ENCODE data around the gene PIGQ.

The PIGQ gene

DNA sequence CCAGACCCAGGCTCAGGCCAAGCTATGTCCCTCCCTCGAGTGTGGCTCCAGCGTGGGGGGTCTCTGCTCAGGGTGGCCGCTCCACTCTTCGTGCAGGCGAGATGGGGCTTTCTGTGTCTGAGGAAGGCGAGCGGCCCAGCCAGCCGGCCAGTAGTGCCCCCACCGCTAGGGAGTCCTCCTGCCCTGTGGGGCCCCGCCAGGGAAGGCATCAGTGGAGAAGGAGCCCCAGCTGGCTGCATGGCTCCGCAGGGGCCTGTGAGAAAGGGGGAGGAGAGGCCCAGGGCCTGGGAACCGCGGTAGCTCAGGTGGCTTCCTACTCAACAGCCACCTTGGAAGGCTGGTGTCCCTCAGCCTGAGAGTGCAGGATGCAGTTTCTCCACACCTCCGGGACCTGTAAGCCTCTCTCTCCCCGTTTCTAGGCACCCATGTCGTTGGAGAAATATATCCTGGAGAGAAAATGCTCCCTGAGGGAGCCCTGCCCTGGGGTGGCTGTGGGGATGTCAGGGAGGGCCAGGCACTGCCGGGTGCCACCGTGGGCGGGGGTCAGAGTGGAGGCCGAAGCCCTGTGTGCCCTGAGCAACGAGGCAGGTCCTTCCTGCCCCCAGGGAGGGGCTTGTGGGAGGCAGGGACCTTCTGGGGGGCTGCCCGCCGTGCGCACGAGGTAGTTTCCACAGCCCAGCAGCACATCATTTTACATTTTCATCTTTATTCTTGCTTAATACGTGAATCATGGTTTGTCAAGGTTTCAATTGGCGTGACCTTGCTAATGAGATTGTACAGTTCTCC, 3.3 kb downstream of the PIGQ start:
- peaks cover 15% of the 10 kb centered on the region for H3K4me1 ChIP-seq (ENCODE audit: control insufficient read depth, insufficient read depth, low read length)
- H3K4me3 ChIP-seq (ENCODE audit: insufficient read depth, low read depth, low read length): no peak overlapping the region
- H3K27me3 ChIP-seq (ENCODE audit: control insufficient read depth, insufficient read depth, low read length, poor library complexity, severe bottlenecking): no peaks in the 10 kb centered on the region
- 87% methylated on average over 27 of the region's 27 CpGs for WGBS, 2 experiments
- no peaks in the 10 kb centered on the region for H3K9me3 ChIP-seq (ENCODE audit: control insufficient read depth, low read length)
- no peaks in the 10 kb centered on the region for H3K36me3 ChIP-seq (ENCODE audit: control insufficient read depth, insufficient read depth, low read length)
- H3K27ac ChIP-seq (ENCODE audit: insufficient read depth, low read depth, low read length, poor library complexity, severe bottlenecking): no peak overlapping the region

DNA sequence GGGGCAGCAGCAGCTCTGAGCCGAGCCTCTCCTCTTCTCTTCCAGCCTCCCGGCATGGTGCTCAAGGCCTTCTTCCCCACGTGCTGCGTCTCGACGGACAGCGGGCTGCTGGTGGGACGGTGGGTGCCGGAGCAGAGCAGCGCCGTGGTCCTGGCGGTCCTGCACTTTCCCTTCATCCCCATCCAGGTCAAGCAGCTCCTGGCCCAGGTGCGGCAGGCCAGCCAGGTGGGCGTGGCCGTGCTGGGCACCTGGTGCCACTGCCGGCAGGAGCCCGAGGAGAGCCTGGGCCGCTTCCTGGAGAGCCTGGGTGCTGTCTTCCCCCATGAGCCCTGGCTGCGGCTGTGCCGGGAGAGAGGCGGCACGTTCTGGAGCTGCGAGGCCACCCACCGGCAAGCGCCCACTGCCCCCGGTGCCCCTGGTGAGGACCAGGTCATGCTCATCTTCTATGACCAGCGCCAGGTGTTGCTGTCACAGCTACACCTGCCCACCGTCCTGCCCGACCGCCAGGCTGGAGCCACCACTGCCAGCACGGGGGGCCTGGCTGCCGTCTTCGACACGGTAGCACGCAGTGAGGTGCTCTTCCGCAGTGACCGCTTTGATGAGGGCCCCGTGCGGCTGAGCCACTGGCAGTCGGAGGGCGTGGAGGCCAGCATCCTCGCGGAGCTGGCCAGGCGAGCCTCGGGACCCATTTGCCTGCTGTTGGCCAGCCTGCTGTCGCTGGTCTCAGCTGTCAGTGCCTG, 4.4 kb downstream of the PIGQ start:
- 96% methylated on average over 46 of the region's 46 CpGs for WGBS, 2 experiments
- Histone ChIP-seq H3K4me1 (ENCODE audit: control insufficient read depth, insufficient read depth, low read length) (peaks cover 4% of the 10 kb centered on the region), H3K36me3 (ENCODE audit: control insufficient read depth, insufficient read depth, low read length) (no peaks in the 10 kb centered on the region), H3K27me3 (ENCODE audit: control insufficient read depth, insufficient read depth, low read length, poor library complexity, severe bottlenecking) (no peaks in the 10 kb centered on the region), H3K4me3 (ENCODE audit: insufficient read depth, low read depth, low read length) (no peak overlapping the region), H3K9me3 (ENCODE audit: control insufficient read depth, low read length) (no peaks in the 10 kb centered on the region), H3K27ac (ENCODE audit: insufficient read depth, low read depth, low read length, poor library complexity, severe bottlenecking) (no peak overlapping the region)

DNA sequence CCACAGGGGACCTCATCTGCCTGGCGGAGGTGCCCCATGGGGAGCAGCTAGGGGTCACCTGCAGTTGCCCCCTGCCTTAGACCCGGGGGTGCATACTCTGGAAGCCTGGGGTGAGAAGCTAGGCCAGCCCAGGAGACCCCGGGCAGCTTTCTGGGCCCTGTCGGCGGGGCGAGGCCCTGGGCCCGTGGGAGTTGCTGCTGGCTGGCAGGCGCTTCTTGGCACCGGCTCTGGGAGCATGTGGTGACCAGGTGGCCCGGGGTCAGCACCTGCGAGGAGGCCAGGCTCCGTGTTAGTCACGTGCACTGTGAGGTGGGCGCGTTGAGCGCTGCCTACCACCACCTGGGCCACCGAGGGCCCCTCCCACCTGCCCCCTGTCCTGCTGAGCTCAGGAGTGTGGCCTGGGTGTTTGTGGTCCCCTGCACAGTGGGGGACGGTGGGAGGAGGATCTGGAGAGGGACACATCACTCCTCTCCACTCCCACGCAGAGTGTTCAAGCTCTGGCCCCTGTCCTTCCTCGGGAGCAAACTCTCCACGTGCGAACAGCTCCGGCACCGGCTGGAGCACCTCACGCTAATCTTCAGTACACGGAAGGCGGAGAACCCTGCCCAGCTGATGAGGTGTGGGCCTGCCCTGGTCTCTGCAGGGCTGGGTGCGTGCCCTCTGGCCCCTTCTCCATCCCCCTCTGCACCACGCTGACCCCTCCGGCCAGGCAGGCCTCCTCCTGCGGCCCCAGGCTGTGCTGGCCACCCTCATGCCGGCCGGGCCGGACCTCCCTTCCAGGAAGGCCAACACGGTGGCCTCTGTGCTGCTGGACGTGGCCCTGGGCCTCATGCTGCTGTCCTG, 5.8 kb downstream of the PIGQ start:
- Histone ChIP-seq H3K4me3 (ENCODE audit: insufficient read depth, low read depth, low read length) (no peak overlapping the region), H3K27me3 (ENCODE audit: control insufficient read depth, insufficient read depth, low read length, poor library complexity, severe bottlenecking) (no peaks in the 10 kb centered on the region), H3K36me3 (ENCODE audit: control insufficient read depth, insufficient read depth, low read length) (no peaks in the 10 kb centered on the region), H3K27ac (ENCODE audit: insufficient read depth, low read depth, low read length, poor library complexity, severe bottlenecking) (no peak overlapping the region), H3K4me1 (ENCODE audit: control insufficient read depth, insufficient read depth, low read length) (peaks cover 2% of the 10 kb centered on the region), H3K9me3 (ENCODE audit: control insufficient read depth, low read length) (no peaks in the 10 kb centered on the region)
- 92 to 93% methylated on average over 36 of the region's 36 CpGs for WGBS, 2 experiments

DNA sequence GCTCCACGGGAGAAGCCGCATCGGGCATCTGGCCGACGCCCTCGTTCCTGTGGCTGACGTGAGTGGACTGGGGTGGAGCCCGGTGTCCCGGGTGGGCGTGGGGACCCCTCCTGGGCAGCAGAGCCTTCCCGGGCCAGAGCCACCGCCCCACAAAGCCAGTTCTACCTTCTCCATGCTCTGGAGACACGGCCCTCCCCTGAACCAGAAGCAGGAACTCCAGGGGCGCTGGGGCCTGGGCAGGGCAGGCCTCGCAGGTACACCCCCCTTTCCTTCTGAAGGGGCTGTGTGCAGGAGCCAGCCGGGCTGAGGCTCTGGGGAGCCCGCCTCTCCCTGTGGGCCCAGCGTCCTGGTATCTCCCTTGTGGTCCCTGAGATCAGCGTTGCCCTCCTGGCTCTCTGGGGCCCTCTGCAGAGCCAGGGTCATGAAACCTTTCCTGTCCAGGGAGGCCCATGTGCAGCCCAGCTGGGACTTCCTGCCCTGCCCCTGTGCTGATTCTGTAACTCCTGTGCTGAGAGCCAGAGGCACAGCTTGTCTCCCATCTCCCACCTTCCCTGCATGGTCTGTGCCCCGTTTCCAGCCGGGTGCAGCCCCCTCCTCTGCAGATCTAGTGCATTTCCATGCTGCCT, 6.5 kb downstream of the PIGQ start:
- WGBS, 2 experiments: 93 to 94% methylated on average over 21 of the region's 21 CpGs
- Histone ChIP-seq H3K9me3 (ENCODE audit: control insufficient read depth, low read length) (no peaks in the 10 kb centered on the region), H3K27me3 (ENCODE audit: control insufficient read depth, insufficient read depth, low read length, poor library complexity, severe bottlenecking) (no peaks in the 10 kb centered on the region), H3K36me3 (ENCODE audit: control insufficient read depth, insufficient read depth, low read length) (no peaks in the 10 kb centered on the region), H3K27ac (ENCODE audit: insufficient read depth, low read depth, low read length, poor library complexity, severe bottlenecking) (no peak overlapping the region), H3K4me3 (ENCODE audit: insufficient read depth, low read depth, low read length) (no peak overlapping the region), H3K4me1 (ENCODE audit: control insufficient read depth, insufficient read depth, low read length) (peaks cover 2% of the 10 kb centered on the region)

DNA sequence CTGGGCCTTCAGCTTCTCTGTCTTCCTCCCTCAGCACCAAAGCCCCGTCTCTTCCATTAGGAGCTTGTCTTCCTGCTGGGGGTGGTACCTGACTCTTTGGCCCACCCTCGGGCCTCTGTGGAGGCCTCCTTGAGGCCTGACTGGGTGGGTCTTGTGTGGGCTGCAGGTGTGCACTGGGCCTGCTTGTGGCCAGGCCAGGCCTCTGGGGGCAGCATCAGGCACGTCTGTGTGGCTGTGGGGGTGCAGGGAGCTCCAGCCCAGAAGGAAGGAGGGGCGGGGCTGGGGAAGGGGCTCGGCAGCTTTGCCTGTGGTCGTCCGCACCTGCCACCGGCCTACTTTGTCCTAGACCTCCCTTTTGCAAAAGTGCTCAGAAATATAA, 7.0 kb downstream of the PIGQ start:
- no peaks in the 10 kb centered on the region for H3K36me3 ChIP-seq (ENCODE audit: control insufficient read depth, insufficient read depth, low read length)
- no peak overlapping the region for H3K4me3 ChIP-seq (ENCODE audit: insufficient read depth, low read depth, low read length)
- H3K4me1 ChIP-seq (ENCODE audit: control insufficient read depth, insufficient read depth, low read length): peaks cover 2% of the 10 kb centered on the region
- H3K27me3 ChIP-seq (ENCODE audit: control insufficient read depth, insufficient read depth, low read length, poor library complexity, severe bottlenecking): no peaks in the 10 kb centered on the region
- no peaks in the 10 kb centered on the region for H3K9me3 ChIP-seq (ENCODE audit: control insufficient read depth, low read length)
- no peak overlapping the region for H3K27ac ChIP-seq (ENCODE audit: insufficient read depth, low read depth, low read length, poor library complexity, severe bottlenecking)
- 59 to 60% methylated on average over 4 to 6 of the region's 8 CpGs for WGBS, 2 experiments

DNA sequence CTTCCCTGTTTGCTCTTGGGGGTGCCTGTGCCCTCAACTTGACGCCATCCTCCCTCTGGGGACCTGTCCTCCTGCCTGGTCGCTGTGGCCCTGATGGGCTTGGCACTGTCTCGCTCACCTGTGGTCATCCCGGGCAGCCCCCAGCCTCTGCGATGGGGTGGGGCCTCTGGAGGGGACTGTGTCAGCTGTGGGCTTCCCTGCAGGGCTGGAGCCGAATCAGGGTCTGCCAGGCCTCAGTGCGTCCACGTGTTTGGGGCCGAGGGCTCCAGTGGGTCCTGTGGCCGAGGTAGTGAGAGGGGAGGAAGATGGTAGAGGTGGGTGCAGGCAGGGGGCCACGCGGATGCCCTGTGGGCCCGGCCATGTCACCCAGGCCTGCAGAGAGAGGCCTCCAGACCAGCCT, 8.0 kb downstream of the PIGQ start:
- 94 to 96% methylated on average over 13 of the region's 13 CpGs for WGBS, 2 experiments
- no peaks in the 10 kb centered on the region for H3K27me3 ChIP-seq (ENCODE audit: control insufficient read depth, insufficient read depth, low read length, poor library complexity, severe bottlenecking)
- H3K9me3 ChIP-seq (ENCODE audit: control insufficient read depth, low read length): no peaks in the 10 kb centered on the region
- no peaks in the 10 kb centered on the region for H3K4me1 ChIP-seq (ENCODE audit: control insufficient read depth, insufficient read depth, low read length)
- no peak overlapping the region for H3K4me3 ChIP-seq (ENCODE audit: insufficient read depth, low read depth, low read length)
- H3K27ac ChIP-seq (ENCODE audit: insufficient read depth, low read depth, low read length, poor library complexity, severe bottlenecking): no peak overlapping the region
- H3K36me3 ChIP-seq (ENCODE audit: control insufficient read depth, insufficient read depth, low read length): no peaks in the 10 kb centered on the region

DNA sequence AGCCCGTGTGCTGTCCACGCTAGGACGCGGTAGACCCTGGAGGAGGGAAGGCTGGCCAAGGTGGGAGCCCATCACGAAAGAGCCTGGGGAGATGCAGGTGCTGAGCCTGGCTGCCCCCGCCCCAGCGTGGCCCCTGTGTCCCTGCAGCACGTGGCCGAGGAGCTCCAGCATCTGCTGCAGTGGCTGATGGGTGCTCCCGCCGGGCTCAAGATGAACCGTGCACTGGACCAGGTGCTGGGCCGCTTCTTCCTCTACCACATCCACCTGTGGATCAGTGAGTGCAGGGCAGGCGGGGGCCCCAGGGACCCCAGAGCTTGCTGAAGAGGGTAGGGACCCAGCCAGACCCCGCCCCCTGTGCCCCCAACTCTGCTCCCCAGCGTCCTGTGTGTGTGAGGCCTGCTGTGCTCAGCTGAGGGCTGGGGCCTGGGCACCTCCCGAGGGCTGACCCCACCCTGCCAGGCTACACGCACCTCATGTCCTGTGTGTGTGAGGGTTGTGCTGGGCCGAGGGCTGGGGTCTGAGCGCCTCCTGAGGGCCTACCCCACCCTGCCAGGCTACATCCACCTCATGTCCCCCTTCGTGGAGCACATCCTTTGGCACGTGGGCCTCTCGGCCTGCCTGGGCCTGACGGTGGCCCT, 8.6 kb downstream of the PIGQ start:
- Histone ChIP-seq H3K36me3 (ENCODE audit: control insufficient read depth, insufficient read depth, low read length) (no peaks in the 10 kb centered on the region), H3K4me3 (ENCODE audit: insufficient read depth, low read depth, low read length) (no peak overlapping the region), H3K27me3 (ENCODE audit: control insufficient read depth, insufficient read depth, low read length, poor library complexity, severe bottlenecking) (no peaks in the 10 kb centered on the region), H3K4me1 (ENCODE audit: control insufficient read depth, insufficient read depth, low read length) (peaks cover 1% of the 10 kb centered on the region), H3K27ac (ENCODE audit: insufficient read depth, low read depth, low read length, poor library complexity, severe bottlenecking) (no peak overlapping the region), H3K9me3 (ENCODE audit: control insufficient read depth, low read length) (no peaks in the 10 kb centered on the region)
- 89 to 90% methylated on average over 24 of the region's 24 CpGs for WGBS, 2 experiments

DNA sequence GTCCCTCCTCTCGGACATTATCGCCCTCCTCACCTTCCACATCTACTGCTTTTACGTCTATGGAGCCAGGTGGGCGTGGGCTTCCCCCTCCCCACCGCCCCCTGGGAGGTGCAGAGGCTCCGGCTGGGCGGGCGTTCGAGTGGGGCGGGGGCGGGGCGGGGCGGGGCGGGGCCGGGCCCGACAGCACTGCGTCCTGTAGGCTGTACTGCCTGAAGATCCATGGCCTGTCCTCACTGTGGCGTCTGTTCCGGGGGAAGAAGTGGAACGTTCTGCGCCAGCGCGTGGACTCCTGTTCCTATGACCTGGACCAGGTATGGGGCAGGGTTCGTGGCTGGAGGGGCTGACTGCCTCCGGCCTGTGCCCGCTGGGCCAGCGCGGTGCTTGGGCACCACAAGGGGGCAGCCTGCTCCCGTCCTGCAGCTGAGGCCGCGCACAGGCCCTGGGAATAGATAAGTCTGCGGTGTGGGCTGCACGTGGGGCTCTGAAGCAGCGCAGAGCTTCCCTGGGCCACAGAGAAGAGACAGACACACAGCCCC, 9.2 kb downstream of the PIGQ start:
- no peaks in the 10 kb centered on the region for H3K36me3 ChIP-seq (ENCODE audit: control insufficient read depth, insufficient read depth, low read length)
- H3K9me3 ChIP-seq (ENCODE audit: control insufficient read depth, low read length): no peaks in the 10 kb centered on the region
- H3K4me3 ChIP-seq (ENCODE audit: insufficient read depth, low read depth, low read length): no peak overlapping the region
- H3K27ac ChIP-seq (ENCODE audit: insufficient read depth, low read depth, low read length, poor library complexity, severe bottlenecking): no peak overlapping the region
- peaks cover 7% of the 10 kb centered on the region for H3K4me1 ChIP-seq (ENCODE audit: control insufficient read depth, insufficient read depth, low read length)
- 32 to 33% methylated on average over 34 of the region's 34 CpGs for WGBS, 2 experiments
- peaks cover 5% of the 10 kb centered on the region for H3K27me3 ChIP-seq (ENCODE audit: control insufficient read depth, insufficient read depth, low read length, poor library complexity, severe bottlenecking)

DNA sequence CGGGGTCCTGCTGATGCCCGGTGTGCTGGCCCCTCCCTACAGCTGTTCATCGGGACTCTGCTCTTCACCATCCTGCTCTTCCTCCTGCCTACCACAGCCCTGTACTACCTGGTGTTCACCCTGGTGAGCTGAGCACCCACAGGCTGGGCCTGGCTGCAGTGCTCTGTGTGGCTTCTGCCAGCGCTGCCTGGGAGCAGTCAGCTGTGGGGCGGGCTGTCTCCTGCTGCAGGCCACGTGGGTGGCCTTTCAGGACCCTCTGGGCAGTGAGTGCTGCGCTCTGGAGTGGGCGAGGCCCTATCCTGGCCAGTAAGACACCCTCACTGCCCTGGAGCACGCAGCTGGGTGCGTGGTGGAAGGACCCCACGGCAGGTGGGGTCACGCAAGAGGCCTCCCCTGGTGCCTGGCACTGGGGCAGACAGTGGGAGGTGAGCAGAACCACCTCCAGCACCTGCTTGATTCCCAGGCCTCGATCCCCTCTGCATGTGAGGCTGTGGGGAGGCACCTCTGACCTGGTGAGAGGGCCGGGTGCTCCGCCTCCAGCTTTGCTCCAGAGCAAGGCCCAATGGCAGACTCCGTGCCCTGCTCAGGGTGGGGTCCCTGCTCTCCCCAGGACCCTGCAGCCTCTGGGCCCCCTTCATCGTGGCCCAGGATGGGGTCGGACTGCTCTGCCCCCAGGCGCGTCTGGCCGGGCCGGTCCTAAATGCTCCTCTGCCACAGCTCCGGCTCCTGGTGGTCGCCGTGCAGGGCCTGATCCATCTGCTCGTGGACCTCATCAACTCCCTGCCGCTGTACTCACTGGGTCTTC, 10.6 kb downstream of the PIGQ start:
- peaks cover 7% of the 10 kb centered on the region for H3K4me1 ChIP-seq (ENCODE audit: control insufficient read depth, insufficient read depth, low read length)
- no peaks in the 10 kb centered on the region for H3K36me3 ChIP-seq (ENCODE audit: control insufficient read depth, insufficient read depth, low read length)
- H3K9me3 ChIP-seq (ENCODE audit: control insufficient read depth, low read length): no peaks in the 10 kb centered on the region
- WGBS, 2 experiments: 95% methylated on average over 27 of the region's 27 CpGs
- no peak overlapping the region for H3K27ac ChIP-seq (ENCODE audit: insufficient read depth, low read depth, low read length, poor library complexity, severe bottlenecking)
- no peak overlapping the region for H3K4me3 ChIP-seq (ENCODE audit: insufficient read depth, low read depth, low read length)
- H3K27me3 ChIP-seq (ENCODE audit: control insufficient read depth, insufficient read depth, low read length, poor library complexity, severe bottlenecking): peaks cover 16% of the 10 kb centered on the region

Measured in ectodermal cell (in vitro differentiated cells).